PC-9 (cell line): ENCODE data around the gene ANKRD33B. TPM values are rescaled to one million over a fixed set of nuclear protein-coding genes. Genes with fewer than 3 reads are reported as not detected.

ENCODE experiments used
- BruUV-seq: library from RNA; stranded (reverse); fragments of 400-500 nt; replicated peaks from 2 replicates; lab custom pipeline; 2021; lab: Mats Ljungman, UMichigan
- CTCF ChIA-PET: fragments of 300-600 bp; sonication (Branson Sonifier 250); formaldehyde crosslinking; loops from one replicate; lab custom pipeline; 2022; ENCODE audit warnings: antibody characterized with exemption; lab: Charles Lee
- POLR2A ChIA-PET: fragments of 300-600 bp; sonication (Branson Sonifier 250); formaldehyde crosslinking; loops from one replicate; lab custom pipeline; 2022; ENCODE audit warnings: antibody characterized with exemption; ENCODE audit not compliant: unreplicated experiment; lab: Charles Lee
- DNase-seq, 2 experiments: peaks; one replicate each; pipeline versions ENCODE4 v3.0.0 to v3.0.0-alpha.2; 2015 to 2022; ENCODE audit warnings: mixed read lengths in 1 of 2
- H2AFZ ChIP-seq: fragments of 200-600 bp; sonication (generic); 2 replicates; pipeline ENCODE4 v1.8.1; 2017; ENCODE audit warnings: antibody characterized with exemption
- H3F3A ChIP-seq: fragments of 200-600 bp; sonication (generic); 2 replicates; pipeline ENCODE4 v1.8.1; 2017; ENCODE audit warnings: antibody characterized with exemption, mild to moderate bottlenecking, low read depth; ENCODE audit not compliant: insufficient read depth
- H3K27ac ChIP-seq: fragments of 200-600 bp; sonication (generic); 2 replicates; pipeline ENCODE4 v1.6.1; 2016; ENCODE audit warnings: mixed run types
- H3K27me3 ChIP-seq: fragments of 200-600 bp; sonication (generic); 2 replicates; pipeline ENCODE4 v1.6.1; 2016; ENCODE audit warnings: low read depth, mixed run types; ENCODE audit not compliant: insufficient read depth
- H3K36me3 ChIP-seq: fragments of 200-600 bp; sonication (generic); 2 replicates; pipeline ENCODE4 v1.6.1; 2016; ENCODE audit warnings: low read depth, mixed run types
- H3K4me1 ChIP-seq: fragments of 200-600 bp; sonication (generic); replicated peaks from 2 replicates; pipeline ENCODE4 v1.6.1; 2016; ENCODE audit warnings: mixed run types; ENCODE audit not compliant: insufficient read depth
- H3K4me2 ChIP-seq: fragments of 200-600 bp; sonication (generic); 2 replicates; pipeline ENCODE4 v1.6.1; 2017; ENCODE audit warnings: mixed run types
- H3K4me3 ChIP-seq: fragments of 200-600 bp; sonication (generic); 2 replicates; pipeline ENCODE4 v1.6.1; 2016; ENCODE audit warnings: mixed run types
- H3K79me2 ChIP-seq: fragments of 200-600 bp; sonication (generic); 2 replicates; pipeline ENCODE4 v1.6.1; 2017; ENCODE audit warnings: low read depth, mixed run types
- H3K9me2 ChIP-seq: fragments of 200-600 bp; sonication (generic); 2 replicates; pipeline ENCODE4 v1.8.1; 2017; ENCODE audit warnings: mild to moderate bottlenecking; ENCODE audit not compliant: insufficient read depth
- H3K9me3 ChIP-seq: fragments of 200-600 bp; sonication (generic); 2 replicates; pipeline ENCODE4 v1.8.1; 2016; ENCODE audit warnings: low read depth; ENCODE audit not compliant: insufficient read depth
- H4K20me1 ChIP-seq: fragments of 200-600 bp; sonication (generic); 2 replicates; pipeline ENCODE4 v1.8.1; 2017; ENCODE audit not compliant: insufficient read depth
- CTCF ChIP-seq: fragments of 200-600 bp; sonication (generic); conservative IDR thresholded peaks from 2 replicates; pipeline ENCODE4 v1.6.1; 2017; ENCODE audit warnings: mixed run types, antibody characterized with exemption, mild to moderate bottlenecking, moderate library complexity
- EZH2 ChIP-seq: fragments of 200-600 bp; sonication (generic); IDR thresholded peaks from 2 replicates; pipeline ENCODE4 v1.8.0; 2017; ENCODE audit warnings: antibody characterized with exemption, low read depth
- intact Hi-C: fragments of 100-400 bp; cut with micrococcal nuclease; formaldehyde crosslinking; loops from one replicate; pipeline ENCODE4 v1.10.0; 2022; ENCODE audit not compliant: unreplicated experiment
- total RNA-seq: library from RNA; stranded (reverse); gene quantifications from 2 replicates; pipeline ENCODE4 v1.2.3, GENCODE V29; 2021

ANKRD33B gene
- total RNA-seq, 1 experiment from 2014 or later = 32.1 TPM

DNA sequence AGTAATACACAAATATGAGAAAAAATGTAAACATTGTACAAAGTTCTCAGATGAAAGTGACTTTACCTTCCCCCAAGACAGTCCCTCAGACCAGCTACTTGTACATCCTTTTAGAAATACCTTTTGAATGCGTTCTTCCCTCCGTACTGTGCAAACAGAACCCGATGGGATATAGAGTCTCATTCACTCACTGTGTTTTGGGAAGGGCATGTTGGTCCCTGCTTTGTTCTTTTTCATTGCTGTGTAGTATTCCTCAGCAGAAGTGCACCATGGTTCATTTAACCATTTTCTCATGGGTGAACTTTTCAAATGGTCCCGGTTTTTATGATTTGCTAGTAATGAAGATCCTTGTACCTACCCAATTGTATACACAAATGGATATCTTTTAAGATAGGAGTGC lies 94.4 kb downstream of the ANKRD33B start:
- no peak overlapping the region for H2AFZ ChIP-seq
- H3K79me2 ChIP-seq = no peaks in the 10 kb centered on the region
- no TSS peak for BruUV-seq
- no peak overlapping the region for H3K27ac ChIP-seq
- no peaks in the 10 kb centered on the region for H3K36me3 ChIP-seq
- TF ChIP-seq EZH2 (no peak), CTCF (no peak)
- no peak for DNase-seq
- no peak overlapping the region for H3K4me3 ChIP-seq
- H3K27me3 ChIP-seq = no peaks in the 10 kb centered on the region
- ChIA-PET POLR2A (interaction anchor here (0.6 kb wide), 1 partner anchor 136 kb away, joined by 4 read pairs; no protein-coding TSS in a partner anchor), CTCF (no interaction called here)
- peaks cover 6% of the 10 kb centered on the region; the same call in 1 of the 2 replicates for H3F3A ChIP-seq
- H4K20me1 ChIP-seq = no peaks in the 10 kb centered on the region
- no peaks in the 10 kb centered on the region for H3K9me3 ChIP-seq
- H3K4me2 ChIP-seq = no peak overlapping the region
- no peaks in the 10 kb centered on the region for H3K9me2 ChIP-seq
- intact Hi-C loops = no loop called here
- H3K4me1 ChIP-seq = peaks cover 4% of the 10 kb centered on the region; the same call in 1 of the 2 replicates

- Histone ChIP-seq H3K9me3 (no peaks in the 10 kb centered on the region), H3K4me1 (peaks cover 4% of the 10 kb centered on the region; the same call in 1 of the 2 replicates), H3K27me3 (no peaks in the 10 kb centered on the region), H3K36me3 (no peaks in the 10 kb centered on the region), H3K4me3 (no peak overlapping the region), H3F3A (peaks cover under 1% of the 10 kb centered on the region; the same call in 1 of the 2 replicates), H3K9me2 (no peaks in the 10 kb centered on the region), H3K79me2 (no peaks in the 10 kb centered on the region), H3K27ac (no peak overlapping the region), H4K20me1 (no peaks in the 10 kb centered on the region), H2AFZ (no peak overlapping the region), H3K4me2 (no peak overlapping the region)
- intact Hi-C loops = no loop called here
- DNase-seq = no peak
- CTCF ChIA-PET = no interaction called here
- no TSS peak for BruUV-seq
- TF ChIP-seq CTCF (no peak), EZH2 (no peak)
- POLR2A ChIA-PET = no interaction called here
Measured at GRCh38 chr5:10660135-10660534, 96.3 kb downstream of the ANKRD33B start.

DNA sequence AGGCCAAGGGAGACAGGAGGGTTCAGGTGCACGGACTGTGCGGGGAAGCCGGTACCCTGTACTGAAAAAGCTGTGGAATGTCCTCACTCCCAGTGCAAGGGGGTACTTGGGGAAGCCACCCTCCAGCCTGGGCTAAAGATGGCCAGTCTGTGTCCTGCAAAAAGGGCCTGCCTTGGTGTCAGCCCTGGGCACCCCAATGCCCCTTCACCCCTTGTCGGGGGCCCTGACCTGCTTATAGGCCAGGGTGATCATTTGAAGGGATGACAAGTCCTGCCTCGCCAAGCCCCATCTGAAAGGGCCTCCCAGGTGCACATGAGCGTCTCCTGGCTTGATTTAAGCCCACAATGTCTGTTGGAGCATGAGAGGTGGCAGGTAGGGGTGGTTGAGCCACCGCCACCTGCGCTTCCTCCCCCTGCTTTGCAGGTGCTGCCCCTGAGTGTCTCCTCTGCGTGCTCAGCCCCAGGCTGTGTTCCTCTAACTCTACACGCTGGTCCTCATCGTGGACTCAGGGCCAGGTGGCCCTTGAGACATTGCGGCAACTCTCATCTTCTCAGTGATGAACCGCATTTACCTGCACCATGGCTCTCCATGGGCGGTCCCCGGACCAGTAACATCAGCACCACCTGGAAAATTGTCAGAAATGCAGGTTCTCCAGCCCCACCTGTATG lies 97.0 kb downstream of the ANKRD33B start:
- no peaks in the 10 kb centered on the region for H4K20me1 ChIP-seq
- no TSS peak for BruUV-seq
- H3K4me1 ChIP-seq = peaks cover 1% of the 10 kb centered on the region; the same call in 1 of the 2 replicates
- no peak for TF ChIP-seq CTCF
- H3K79me2 ChIP-seq = no peaks in the 10 kb centered on the region
- no peak overlapping the region for H3K4me2 ChIP-seq
- DNase-seq = no peak
- ChIA-PET POLR2A (no interaction called here), CTCF (no interaction called here)
- no peak overlapping the region for H3K27ac ChIP-seq
- no peak overlapping the region for H3K4me3 ChIP-seq
- intact Hi-C loops = no loop called here
- H3K27me3 ChIP-seq = no peaks in the 10 kb centered on the region
- no peaks in the 10 kb centered on the region for H3K9me2 ChIP-seq
- no peak overlapping the region for H2AFZ ChIP-seq
- no peaks in the 10 kb centered on the region for H3F3A ChIP-seq
- H3K36me3 ChIP-seq = no peaks in the 10 kb centered on the region
- H3K9me3 ChIP-seq = no peaks in the 10 kb centered on the region
